IPS-18c (cell line): Measurements from ENCODE around the gene CKLF.
"Not testable (repeated sequence)": the region's sequence is repeated elsewhere in the genome, so short reads cannot be mapped to it uniquely, and the experiment has no call there.

Experiments
- H3K4me3 ChIP-seq: 2 replicates; pipeline ENCODE4 v1.7.0; 2013; ENCODE audit warnings: low read depth, mild to moderate bottlenecking, low read length, moderate library complexity; ENCODE audit not compliant: insufficient read depth
- H3K9me3 ChIP-seq: one replicate; pipeline ENCODE4 v1.6.1; 2013; ENCODE audit warnings: mild to moderate bottlenecking, low read length, moderate library complexity; ENCODE audit not compliant: control insufficient read depth, insufficient read depth

CKLF gene

DNA sequence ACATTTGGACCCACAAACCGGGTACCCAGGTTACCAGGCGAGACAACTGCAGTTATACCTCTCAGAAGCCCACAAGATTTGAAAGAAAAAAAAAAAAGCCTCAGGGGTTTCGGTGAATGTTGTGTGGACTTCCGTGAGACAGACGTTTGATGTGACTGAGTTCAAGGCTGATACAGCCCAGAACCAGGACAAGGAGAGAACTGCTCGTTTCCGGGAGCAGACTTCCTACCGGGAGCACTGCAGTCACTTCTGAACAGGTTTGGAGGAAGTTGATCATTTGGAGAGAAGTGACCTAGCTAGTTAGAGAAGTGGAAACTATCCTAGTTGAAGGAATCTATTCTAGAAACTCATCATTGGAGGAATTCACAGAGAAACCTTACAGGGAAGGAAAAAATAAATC lies 847 bp downstream of the CKLF start:
- H3K4me3 ChIP-seq: no peak overlapping the region
- no peaks in the 10 kb centered on the region for H3K9me3 ChIP-seq

DNA sequence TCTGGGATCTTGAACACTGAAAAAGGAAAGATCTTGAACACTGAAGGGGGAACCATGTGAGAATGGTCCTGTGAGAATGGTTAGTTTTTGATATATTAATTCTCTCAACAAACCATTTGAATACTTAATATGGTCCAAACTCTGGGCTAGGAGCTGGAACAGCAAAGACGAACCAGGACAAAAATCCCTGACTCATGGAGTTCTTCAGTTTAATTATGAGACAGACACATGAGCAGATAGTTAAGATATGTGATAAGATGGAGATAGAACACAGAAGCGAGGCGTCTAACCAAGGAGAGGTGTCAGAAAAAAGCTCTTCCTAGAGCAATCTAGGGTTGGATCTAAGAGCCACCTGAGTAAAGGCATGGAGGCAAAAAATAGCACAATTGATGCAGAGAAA lies 1.6 kb downstream of the CKLF start:
- Histone ChIP-seq H3K4me3 (no peak overlapping the region), H3K9me3 (no peaks in the 10 kb centered on the region)

DNA sequence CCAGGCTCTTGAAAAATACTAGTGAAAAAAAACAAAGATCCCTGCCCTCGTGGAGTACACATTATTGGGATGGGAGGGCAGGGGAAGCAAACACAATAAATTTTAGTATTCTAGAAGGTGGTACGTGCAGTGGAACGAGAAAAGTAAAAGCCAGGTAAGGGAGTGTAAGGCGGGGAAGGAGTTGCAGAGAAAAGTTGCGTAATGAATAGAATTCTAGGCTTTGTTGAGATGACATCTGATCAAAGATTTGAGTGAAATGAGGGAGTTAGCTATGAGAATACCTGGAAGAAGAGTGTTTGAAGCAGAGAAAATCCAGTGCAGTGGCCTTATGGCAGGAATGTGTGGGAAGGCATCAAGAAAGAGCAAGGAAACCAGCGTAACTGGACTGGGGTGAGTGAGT lies 2.1 kb downstream of the CKLF start:
- no peak overlapping the region for H3K4me3 ChIP-seq
- H3K9me3 ChIP-seq: no peaks in the 10 kb centered on the region

DNA sequence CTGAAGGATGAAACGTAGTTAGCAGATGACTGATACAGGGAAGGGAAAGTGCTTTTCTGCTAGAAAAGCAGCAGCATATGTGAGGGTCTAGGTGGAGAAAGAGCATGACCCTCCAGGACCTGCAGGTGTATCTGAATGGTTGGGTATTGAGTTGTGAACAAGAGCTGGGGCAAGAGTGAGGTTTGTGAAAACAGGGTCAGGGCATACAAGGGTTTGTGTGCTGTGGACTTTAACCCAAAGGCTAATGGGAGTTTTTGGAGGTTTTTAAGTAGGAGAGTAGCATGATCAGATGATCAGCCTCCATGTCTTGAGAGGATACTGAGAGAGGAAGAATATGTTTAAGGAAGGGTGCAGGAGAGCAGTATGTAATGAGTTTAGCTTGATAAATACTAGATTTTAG lies 7.7 kb downstream of the CKLF start:
- Histone ChIP-seq H3K4me3 (no peak overlapping the region), H3K9me3 (no peaks in the 10 kb centered on the region)

GRCh38 chr16:66561381-66562080 lies 9.2 kb downstream of the CKLF start:
- no peaks in the 10 kb centered on the region for H3K9me3 ChIP-seq
- H3K4me3 ChIP-seq: no peak overlapping the region

DNA sequence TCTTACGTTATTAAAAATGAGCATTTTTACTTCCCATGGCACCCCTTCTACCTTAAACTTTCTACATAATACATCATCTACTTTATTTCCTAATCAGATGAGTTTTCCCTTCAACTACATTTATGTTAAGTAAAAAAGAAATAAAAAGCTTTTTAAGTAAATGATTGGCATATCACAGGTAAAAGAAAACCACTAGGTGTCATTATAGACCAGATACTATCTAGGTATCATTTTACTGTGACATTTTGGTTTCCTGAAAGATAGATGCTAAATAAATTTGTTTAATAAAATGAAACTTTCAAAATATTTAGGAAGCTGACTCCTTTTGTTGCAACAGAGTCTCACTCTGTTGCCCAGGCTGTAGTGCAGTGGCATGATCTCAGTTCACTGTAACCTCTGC lies 10.0 kb downstream of the CKLF start:
- Histone ChIP-seq H3K4me3 (no peak overlapping the region), H3K9me3 (no peaks in the 10 kb centered on the region)

- Histone ChIP-seq H3K4me3 (no peak overlapping the region), H3K9me3 (no peaks in the 10 kb centered on the region)
Observed at GRCh38 chr16:66562986-66563385, 10.6 kb downstream of the CKLF start.

DNA sequence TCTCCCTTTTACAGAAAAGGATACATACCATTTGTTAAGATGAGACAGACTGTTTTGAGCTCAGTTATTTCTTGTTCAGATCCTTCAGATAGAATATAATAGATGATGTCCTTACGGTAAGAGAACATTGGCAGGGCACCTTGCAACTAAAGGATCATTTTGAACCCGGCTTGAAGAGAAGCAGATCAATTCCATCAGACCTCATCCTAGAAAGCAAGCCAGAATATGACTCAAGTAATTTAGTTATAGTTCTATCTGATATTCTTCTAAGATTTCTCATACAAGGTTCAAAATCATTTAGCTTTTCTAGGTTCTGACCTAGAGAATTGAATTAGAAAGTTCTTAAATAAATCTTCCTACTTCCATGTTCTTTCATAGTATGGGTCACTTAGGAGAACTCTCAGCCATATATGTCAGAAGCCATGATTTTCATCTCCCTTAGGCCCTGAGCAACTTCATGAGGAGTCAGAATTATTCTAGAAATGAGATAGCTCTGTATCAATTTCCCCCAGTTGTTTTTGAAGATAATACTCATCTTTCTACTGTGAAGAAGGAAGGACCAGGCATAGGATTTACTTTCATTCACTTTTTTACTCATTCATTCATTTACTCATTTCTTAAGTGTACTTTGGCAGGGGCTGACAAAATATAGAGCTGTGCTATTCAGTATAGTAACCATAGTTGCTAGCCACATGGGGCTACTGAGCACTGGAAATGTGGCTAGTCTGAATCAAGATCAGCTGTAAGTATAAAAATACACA lies 11.4 kb downstream of the CKLF start:
- Histone ChIP-seq H3K4me3 (no peak overlapping the region), H3K9me3 (no peaks in the 10 kb centered on the region)

DNA sequence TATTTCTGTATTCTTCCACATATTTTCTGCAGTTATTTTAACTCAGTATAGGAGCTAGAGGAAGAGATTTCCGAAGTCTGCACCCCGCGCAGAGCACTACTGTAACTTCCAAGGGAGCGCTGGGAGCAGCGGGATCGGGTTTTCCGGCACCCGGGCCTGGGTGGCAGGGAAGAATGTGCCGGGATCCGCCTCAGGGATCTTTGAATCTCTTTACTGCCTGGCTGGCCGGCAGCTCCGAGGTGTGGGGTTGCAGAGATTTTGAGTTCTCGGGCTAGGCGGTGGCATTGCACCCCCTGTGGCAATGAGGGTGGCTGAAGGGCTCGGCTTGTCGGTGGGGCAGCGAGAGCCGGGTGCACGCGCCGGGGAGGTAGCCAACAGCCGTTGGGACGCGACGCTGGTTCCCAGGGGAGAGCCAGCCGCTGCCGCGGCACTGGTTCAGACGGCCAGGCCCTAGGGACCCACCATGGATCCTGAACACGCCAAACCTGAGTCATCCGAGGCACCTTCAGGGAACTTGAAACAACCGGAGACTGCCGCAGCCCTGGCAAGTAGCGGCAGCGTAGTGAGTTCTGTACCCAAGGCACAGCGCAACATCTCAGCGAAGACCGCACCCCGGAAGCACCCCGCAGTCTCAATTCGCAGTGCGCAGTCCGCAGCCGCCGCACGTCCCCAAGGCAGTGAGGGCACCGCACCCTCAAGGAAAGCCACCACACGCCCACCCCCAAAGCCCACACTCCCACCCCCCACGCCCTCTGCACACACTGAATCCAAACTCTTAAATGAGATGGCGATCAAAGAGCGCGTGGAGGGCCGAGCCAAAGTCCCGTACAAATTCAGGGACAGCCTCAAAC lies 13.9 kb downstream of the CKLF start, which contains the start of gene CMTM1:
Gene CMTM1, plus strand, starts transcription at position 389 of the 851 bp plus-strand sequence. Its CDS starts 75 bp downstream, at position 464.
- no peaks in the 10 kb centered on the region for H3K9me3 ChIP-seq
- no peak within 1 kb of the TSS for H3K4me3 ChIP-seq

- H3K9me3 ChIP-seq, H3K4me3 ChIP-seq: not testable (repeated sequence)
Observed at GRCh38 chr16:66567270-66567669, 14.9 kb downstream of the CKLF start.

DNA sequence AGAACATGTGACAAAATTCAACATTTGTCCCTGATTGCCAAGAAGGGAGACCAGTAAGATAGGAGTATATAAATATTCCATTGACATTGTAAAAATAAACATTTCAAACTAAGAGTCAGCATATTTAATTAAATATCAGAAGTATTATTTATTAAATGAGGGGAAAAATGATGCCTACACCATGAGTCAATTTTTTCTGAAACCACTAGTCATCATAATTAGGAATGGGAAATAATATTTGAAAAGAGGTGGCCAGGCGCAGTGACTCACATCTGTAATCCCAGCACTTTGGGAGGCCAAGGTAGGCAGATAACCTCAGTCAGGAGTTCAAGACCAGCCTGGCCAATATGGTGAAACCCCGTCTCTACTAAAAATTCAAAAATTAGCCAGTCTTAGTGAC lies 16.0 kb downstream of the CKLF start:
- no peaks in the 10 kb centered on the region for H3K9me3 ChIP-seq
- no peak overlapping the region for H3K4me3 ChIP-seq

- no peak overlapping the region for H3K4me3 ChIP-seq
Observed at GRCh38 chr16:66569131-66569530, 16.8 kb downstream of the CKLF start.

GRCh38 chr16:66569827-66570405 lies 17.5 kb downstream of the CKLF start:
- no peak overlapping the region for H3K4me3 ChIP-seq

More at GRCh38 chr16:66569131-66569530, 16.8 kb downstream of the CKLF start:
- H3K9me3 ChIP-seq: no peaks in the 10 kb centered on the region

DNA sequence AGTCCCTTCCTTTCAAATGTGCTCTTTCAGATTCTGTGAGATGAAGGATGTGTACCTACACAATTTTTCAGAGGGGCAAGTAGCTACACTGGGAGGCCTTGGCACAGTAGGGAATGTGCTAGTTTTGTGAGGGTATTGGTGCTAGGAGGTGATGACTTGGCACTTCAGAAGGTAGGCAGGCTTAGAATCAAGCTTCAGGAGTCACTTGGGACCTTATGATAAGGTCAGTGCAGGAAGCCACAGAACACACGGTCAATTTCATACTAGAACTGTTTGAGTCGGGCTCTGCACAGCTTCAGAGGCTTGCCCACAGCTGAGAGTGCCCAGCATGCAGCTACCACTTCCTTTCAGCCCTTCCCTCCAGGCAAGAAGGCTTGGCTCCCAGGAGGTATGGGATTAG lies 20.0 kb downstream of the CKLF start:
- Histone ChIP-seq H3K4me3 (no peak overlapping the region), H3K9me3 (no peaks in the 10 kb centered on the region)

More at GRCh38 chr16:66569827-66570405, 17.5 kb downstream of the CKLF start:
- no peaks in the 10 kb centered on the region for H3K9me3 ChIP-seq

DNA sequence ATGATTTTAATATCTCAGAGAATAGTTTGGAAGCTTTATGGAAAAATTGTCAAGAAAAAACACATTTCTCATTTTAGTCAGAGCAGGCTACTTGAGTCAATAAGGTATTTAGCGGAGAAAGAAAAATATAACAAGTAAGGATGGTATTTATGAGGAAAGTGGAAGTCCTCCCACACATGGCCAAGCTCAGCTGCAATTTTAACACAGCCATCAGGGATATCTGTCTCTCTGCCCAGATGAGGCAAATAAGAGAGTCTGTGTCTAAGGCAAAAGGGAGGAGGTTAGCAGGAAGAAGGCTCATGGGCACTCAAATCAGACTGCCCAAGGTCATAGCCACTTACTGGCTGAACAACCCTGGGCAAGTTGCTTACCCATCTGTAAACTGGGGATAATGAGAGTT lies 21.7 kb downstream of the CKLF start:
- no peaks in the 10 kb centered on the region for H3K9me3 ChIP-seq
- H3K4me3 ChIP-seq: no peak overlapping the region

GRCh38 chr16:66574531-66574930 lies 22.2 kb downstream of the CKLF start:
- Histone ChIP-seq H3K9me3 (no peaks in the 10 kb centered on the region), H3K4me3 (no peak overlapping the region)

DNA sequence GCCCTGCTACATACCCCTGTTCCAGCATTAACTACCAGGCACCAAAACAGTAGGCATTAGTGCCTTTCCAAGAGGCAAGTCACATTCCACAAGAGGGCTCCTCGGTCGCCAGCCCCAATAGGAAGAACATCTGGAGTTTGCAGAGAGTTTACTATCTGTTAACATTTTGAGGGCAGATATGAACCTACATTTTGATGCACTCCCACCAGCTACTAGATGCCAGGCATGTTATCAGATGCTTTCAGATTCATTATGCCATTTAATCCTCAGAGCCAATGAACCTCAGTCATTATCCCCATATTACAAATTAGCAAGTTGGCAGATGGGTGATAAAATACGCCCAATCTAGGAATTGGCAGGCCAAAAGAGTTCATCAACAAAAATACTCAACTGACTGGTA lies 22.7 kb downstream of the CKLF start:
- Histone ChIP-seq H3K4me3 (no peak overlapping the region), H3K9me3 (no peaks in the 10 kb centered on the region)
